Right atrium auricular region (tissue), 2 donors: Measurements from ENCODE around the gene LMF1. TPM values are rescaled to one million over a fixed set of nuclear protein-coding genes. Genes with fewer than 3 reads are reported as not detected.

ENCODE experiments used
- DNase-seq: peaks from one replicate; pipeline ENCODE4 v3.0.0-alpha.2; 2019; ENCODE audit warnings: low spot score
- H3K27ac ChIP-seq, 2 donors: fragments of 200-600 bp; sonication (generic); 1 replicate in 1 of 2; 2 replicates in 1 of 2; pipeline ENCODE4 v1.5.1; 2016 to 2019
- H3K27me3 ChIP-seq, 2 donors: fragments of 200-600 bp; sonication (generic); one replicate each; pipeline versions ENCODE4 v1.5.1 to v1.6.0; 2017 to 2019
- H3K36me3 ChIP-seq: fragments of 200-600 bp; sonication (generic); one replicate; pipeline ENCODE4 v1.5.1; 2016
- H3K4me1 ChIP-seq, 2 donors: fragments of 200-600 bp; sonication (generic); one replicate each; pipeline versions ENCODE4 v1.5.1 to v1.6.0; 2017 to 2019
- H3K4me3 ChIP-seq, 2 donors: fragments of 200-600 bp; sonication (generic); 1 replicate in 1 of 2; 2 replicates in 1 of 2; pipeline ENCODE4 v1.5.1; 2017 to 2019; ENCODE audit warnings: mild to moderate bottlenecking in 1 of 2, moderate library complexity in 1 of 2
- H3K9me3 ChIP-seq, 2 donors: fragments of 200-600 bp; sonication (generic); one replicate each; pipeline ENCODE4 v1.5.1; 2019
- total RNA-seq, 2 donors: library from RNA; depleted of rRNA; stranded (reverse); fragments of >200 nt; gene quantifications; one replicate each; pipeline ENCODE4 v1.1.0, GENCODE V29; 2016
- TF ChIP-seq, protein P1 (sequence below), 2 donors: fragments of 200-600 bp; sonication (generic); IDR thresholded peaks; one replicate each; pipeline ENCODE4 v1.5.1; 2019; ENCODE audit warnings: antibody characterized with exemption in 2 of 2

The LMF1 gene
- total RNA-seq, 2 donors from 2014 or later, result 11.9 to 14.1 TPM

DNA sequence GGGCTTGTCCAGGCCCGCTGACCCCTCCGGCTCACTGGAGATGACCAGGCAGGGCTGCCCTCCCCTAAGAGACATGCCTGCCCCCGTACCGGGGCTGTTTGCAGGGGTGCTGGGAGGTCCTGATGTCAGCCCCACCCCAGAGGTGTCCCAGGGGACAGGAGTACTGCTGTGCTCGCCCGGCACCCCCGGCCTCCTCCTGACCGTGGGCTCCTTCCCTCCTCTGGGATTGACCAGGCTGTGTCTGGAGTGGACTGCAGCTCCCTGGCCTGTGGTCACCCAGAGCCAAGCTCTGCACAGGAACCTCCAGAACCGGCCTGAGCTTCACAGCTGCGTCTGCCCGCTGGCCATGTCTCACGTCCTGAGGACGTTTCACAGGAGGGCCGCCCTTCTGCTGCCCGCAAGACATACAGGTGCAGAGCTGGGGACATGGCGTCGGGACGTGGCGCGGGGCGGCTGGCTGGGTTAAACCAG lies 53.2 kb downstream of the LMF1 start:
- TF ChIP-seq, protein P1, sequence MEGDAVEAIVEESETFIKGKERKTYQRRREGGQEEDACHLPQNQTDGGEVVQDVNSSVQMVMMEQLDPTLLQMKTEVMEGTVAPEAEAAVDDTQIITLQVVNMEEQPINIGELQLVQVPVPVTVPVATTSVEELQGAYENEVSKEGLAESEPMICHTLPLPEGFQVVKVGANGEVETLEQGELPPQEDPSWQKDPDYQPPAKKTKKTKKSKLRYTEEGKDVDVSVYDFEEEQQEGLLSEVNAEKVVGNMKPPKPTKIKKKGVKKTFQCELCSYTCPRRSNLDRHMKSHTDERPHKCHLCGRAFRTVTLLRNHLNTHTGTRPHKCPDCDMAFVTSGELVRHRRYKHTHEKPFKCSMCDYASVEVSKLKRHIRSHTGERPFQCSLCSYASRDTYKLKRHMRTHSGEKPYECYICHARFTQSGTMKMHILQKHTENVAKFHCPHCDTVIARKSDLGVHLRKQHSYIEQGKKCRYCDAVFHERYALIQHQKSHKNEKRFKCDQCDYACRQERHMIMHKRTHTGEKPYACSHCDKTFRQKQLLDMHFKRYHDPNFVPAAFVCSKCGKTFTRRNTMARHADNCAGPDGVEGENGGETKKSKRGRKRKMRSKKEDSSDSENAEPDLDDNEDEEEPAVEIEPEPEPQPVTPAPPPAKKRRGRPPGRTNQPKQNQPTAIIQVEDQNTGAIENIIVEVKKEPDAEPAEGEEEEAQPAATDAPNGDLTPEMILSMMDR (IDR thresholded peaks at IDR 0.05), result no peak
- Histone ChIP-seq H3K4me3 (no peak overlapping the region), H3K27ac (no peak overlapping the region), H3K36me3 (no peaks in the 10 kb centered on the region), H3K9me3 (no peaks in the 10 kb centered on the region), H3K27me3 (no peaks in the 10 kb centered on the region), H3K4me1 (peaks cover 0 to 15% of the 10 kb centered on the region in 2 donors)
- no peak for DNase-seq

DNA sequence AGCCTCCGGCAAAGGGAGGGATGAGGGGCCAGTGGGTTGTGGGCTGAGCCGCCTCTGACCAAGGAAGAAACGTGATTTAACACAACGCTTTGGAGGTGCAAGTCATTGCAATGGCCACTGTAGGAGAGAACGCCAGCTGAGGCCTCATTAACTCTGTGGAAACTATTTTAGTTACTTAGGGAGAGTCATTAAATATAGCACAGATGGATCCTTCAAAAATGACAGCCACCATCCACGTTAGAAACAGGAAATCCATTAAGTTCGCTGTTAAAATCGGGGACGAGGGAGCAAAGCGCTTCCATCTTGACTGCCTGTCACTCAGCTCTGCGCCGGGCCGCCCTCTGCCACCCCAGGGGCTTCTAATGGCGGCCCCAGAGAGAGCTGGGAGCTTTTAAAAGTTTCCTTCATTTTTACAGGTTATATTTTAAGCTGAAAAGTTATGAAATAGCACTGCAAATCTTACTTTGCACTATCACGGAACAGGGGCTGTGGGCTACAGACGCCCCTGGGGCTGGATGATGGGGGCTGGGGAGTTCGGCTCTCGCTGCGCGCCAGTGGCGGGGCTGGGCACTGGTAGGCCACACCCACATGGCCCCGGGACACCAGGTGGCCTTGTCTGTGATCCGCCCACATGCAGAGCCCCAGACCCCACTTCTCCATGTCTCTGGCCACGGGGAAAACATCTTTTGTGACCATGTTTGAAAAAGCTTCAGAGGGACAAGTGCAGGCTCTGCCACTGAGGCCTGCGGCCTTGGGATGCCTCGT lies 54.6 kb downstream of the LMF1 start:
- Histone ChIP-seq H3K4me3 (no peak overlapping the region), H3K4me1 (peaks cover 0 to 15% of the 10 kb centered on the region in 2 donors), H3K27me3 (no peaks in the 10 kb centered on the region), H3K36me3 (no peaks in the 10 kb centered on the region), H3K9me3 (no peaks in the 10 kb centered on the region), H3K27ac (no peak overlapping the region)
- no peak for DNase-seq
- TF ChIP-seq, protein P1 (IDR thresholded peaks at IDR 0.05), result no peak

DNA sequence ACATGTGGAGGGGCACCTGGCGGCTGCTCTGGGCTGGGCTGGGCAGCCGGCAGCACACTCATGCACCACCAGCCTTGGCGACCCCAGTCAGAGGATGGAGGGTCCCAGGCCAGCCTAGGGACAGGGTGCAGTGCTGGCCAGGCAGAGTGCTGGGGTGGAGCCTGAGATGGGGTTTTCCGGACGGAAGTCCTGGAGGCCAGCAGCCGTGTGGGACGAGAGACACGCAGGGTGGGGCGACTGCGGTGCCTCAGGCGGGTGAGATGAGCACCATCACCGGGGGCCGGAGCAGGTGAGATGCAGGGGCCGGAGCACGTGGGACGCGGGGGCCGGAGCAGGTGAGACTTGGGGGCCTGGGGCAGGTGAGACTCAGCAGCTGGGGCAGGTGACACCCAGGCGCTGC lies 55.2 kb downstream of the LMF1 start:
- Histone ChIP-seq H3K27me3 (no peaks in the 10 kb centered on the region), H3K4me3 (no peak overlapping the region), H3K36me3 (no peaks in the 10 kb centered on the region), H3K27ac (no peak overlapping the region), H3K4me1 (peaks cover 0 to 9% of the 10 kb centered on the region in 2 donors), H3K9me3 (no peaks in the 10 kb centered on the region)
- TF ChIP-seq, protein P1 (IDR thresholded peaks at IDR 0.05), result no peak
- DNase-seq, result no peak

DNA sequence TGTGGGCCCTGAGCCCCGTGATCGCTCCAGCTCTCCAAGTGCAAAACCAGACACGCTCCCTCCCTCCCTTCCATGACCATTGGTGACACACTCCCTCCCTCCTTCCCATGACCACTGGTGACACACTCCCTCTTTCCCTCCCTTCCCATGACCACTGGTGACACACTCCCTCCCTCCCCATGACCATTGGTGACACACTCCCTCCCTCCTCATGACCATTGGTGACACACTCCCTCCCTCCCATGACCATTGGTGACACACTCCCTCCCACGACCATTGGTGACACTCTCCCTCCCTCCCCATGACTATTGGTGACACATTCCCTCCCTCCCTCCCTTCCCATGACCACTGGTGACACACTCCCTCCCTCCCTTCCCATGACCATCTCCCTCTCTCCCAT lies 56.3 kb downstream of the LMF1 start:
- H3K27ac ChIP-seq, result no peak overlapping the region
- H3K9me3 ChIP-seq, result no peaks in the 10 kb centered on the region
- no peaks in the 10 kb centered on the region for H3K27me3 ChIP-seq
- TF ChIP-seq, protein P1 (IDR thresholded peaks at IDR 0.05), result no peak
- H3K4me3 ChIP-seq, result no peak overlapping the region
- no peak for DNase-seq
- H3K36me3 ChIP-seq, result peaks cover 5% of the 10 kb centered on the region
- no peaks in the 10 kb centered on the region for H3K4me1 ChIP-seq

DNA sequence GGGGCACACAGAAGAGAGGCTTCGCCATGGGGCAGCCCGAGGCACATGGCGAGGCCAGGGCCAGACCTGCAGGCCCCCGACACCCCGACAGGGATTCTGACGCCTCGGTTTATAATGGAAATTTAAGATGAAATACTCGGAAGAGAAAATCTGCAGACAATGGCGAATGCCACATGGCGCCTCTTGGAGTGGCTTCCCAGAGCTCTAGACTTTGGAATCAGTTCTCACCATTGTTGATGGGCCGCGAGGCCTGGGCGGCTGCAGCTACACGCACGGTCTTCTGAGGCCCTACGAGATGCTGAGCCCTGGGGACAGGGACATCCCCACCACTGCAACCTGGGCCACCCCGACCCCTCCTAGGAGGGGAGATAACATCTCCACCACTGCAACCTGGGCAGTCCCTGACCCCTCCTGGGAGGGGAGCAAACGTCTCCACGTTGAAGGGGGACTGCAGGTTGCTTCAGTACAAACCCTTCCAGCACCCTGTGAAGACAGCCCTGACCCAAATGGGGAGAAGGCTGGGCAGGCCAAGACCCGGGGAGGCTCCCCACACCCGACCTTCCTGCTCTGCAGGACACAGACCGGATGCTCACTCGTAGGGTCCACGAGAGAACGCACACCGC lies 56.9 kb downstream of the LMF1 start:
- no peaks in the 10 kb centered on the region for H3K27me3 ChIP-seq
- no peak for DNase-seq
- H3K4me3 ChIP-seq, result no peak overlapping the region
- TF ChIP-seq, protein P1 (IDR thresholded peaks at IDR 0.05), result no peak
- no peaks in the 10 kb centered on the region for H3K9me3 ChIP-seq
- no peak overlapping the region for H3K27ac ChIP-seq
- H3K4me1 ChIP-seq, result no peaks in the 10 kb centered on the region
- H3K36me3 ChIP-seq, result peaks cover 11% of the 10 kb centered on the region
